Measurements from ENCODE around the gene PSD2. TPM values are rescaled to one million over a fixed set of nuclear protein-coding genes. Genes with fewer than 3 reads are reported as not detected.
A peak's percentile ranks its signal among the peaks of the same experiment; 100 is the strongest.

PSD2 gene
- total and polyA plus RNA-seq, 2 experiments from 2014 or later: 0.08 to 0.10 TPM

DNA sequence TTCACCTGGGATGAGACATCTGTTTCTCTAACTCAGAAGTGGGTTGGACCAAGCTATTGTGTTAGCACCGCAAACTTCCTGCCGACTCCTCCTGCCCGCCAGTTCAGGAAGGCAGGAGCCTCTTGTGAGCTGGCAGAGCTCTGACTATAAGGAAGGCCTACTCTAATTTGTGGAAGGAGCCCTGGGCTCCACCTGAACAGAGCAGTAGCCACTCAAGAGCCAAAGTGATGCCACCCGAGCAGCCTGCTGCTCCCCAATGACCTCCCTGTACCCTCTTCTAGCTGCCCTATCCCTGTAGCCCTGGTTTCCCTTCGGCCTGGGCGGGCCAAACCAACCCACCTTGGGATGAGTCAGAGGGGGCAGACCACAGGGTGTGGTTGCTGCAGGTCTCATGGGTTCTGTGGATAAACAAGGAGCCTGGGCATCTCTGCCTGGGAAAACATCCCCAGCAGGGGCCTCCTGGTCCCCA is 81.6 kb downstream of the PSD2 start:
- Mint-ChIP-seq H3K36me3 (ENCODE audit: low read depth) (no peaks in the 10 kb centered on the region), H3K27me3 (ENCODE audit: insufficient read depth, low read depth, poor library complexity) (peaks cover 8% of the 10 kb centered on the region), H3K9me3 (peaks cover 3% of the 10 kb centered on the region; the same call in 1 of the 3 replicates), H3K4me1 (peaks cover 17% of the 10 kb centered on the region), H3K27ac (no peak overlapping the region), H3K4me3 (no peak overlapping the region)
- no peaks in the 10 kb centered on the region for H3F3A ChIP-seq (replicated peaks; ENCODE audit: low read depth)
- H3K4me2 ChIP-seq: no peak overlapping the region
- no peak overlapping the region for H3K27ac ChIP-seq (ENCODE audit: low read depth)
- no peaks in the 10 kb centered on the region for H4K20me1 ChIP-seq (replicated peaks; ENCODE audit: insufficient read depth)
- no peak overlapping the region for H3K4me3 ChIP-seq
- TF ChIP-seq EZH2 (IDR thresholded peaks at IDR 0.05; ENCODE audit: low read depth, unreplicated experiment) (no peak), STAT1 (IDR thresholded peaks at IDR 0.05; ENCODE audit: unreplicated experiment) (no peak), CREB1 (CRISPR knock-in tag; IDR thresholded peaks at IDR 0.05; ENCODE audit: low read depth) (no peak), ZNF114 (CRISPR knock-in tag; IDR thresholded peaks at IDR 0.05) (no peak), NANOG (IDR thresholded peaks at IDR 0.05; ENCODE audit: borderline replicate concordance) (no peak), ZNF331 (CRISPR knock-in tag; IDR thresholded peaks at IDR 0.05; ENCODE audit: low read depth) (no peak), JUNB (IDR thresholded peaks at IDR 0.05; ENCODE audit: unreplicated experiment) (no peak), POLR2AphosphoS5 (IDR thresholded peaks at IDR 0.05; ENCODE audit: low read depth) (no peak), EZH2phosphoT487 (IDR thresholded peaks at IDR 0.05; ENCODE audit: unreplicated experiment) (no peak)
- TF ChIP-seq, protein P1, sequence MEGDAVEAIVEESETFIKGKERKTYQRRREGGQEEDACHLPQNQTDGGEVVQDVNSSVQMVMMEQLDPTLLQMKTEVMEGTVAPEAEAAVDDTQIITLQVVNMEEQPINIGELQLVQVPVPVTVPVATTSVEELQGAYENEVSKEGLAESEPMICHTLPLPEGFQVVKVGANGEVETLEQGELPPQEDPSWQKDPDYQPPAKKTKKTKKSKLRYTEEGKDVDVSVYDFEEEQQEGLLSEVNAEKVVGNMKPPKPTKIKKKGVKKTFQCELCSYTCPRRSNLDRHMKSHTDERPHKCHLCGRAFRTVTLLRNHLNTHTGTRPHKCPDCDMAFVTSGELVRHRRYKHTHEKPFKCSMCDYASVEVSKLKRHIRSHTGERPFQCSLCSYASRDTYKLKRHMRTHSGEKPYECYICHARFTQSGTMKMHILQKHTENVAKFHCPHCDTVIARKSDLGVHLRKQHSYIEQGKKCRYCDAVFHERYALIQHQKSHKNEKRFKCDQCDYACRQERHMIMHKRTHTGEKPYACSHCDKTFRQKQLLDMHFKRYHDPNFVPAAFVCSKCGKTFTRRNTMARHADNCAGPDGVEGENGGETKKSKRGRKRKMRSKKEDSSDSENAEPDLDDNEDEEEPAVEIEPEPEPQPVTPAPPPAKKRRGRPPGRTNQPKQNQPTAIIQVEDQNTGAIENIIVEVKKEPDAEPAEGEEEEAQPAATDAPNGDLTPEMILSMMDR (conservative IDR thresholded peaks at IDR 0.05; ENCODE audit: low read depth in 2 of 2): no peak
- TF ChIP-seq, protein P2, sequence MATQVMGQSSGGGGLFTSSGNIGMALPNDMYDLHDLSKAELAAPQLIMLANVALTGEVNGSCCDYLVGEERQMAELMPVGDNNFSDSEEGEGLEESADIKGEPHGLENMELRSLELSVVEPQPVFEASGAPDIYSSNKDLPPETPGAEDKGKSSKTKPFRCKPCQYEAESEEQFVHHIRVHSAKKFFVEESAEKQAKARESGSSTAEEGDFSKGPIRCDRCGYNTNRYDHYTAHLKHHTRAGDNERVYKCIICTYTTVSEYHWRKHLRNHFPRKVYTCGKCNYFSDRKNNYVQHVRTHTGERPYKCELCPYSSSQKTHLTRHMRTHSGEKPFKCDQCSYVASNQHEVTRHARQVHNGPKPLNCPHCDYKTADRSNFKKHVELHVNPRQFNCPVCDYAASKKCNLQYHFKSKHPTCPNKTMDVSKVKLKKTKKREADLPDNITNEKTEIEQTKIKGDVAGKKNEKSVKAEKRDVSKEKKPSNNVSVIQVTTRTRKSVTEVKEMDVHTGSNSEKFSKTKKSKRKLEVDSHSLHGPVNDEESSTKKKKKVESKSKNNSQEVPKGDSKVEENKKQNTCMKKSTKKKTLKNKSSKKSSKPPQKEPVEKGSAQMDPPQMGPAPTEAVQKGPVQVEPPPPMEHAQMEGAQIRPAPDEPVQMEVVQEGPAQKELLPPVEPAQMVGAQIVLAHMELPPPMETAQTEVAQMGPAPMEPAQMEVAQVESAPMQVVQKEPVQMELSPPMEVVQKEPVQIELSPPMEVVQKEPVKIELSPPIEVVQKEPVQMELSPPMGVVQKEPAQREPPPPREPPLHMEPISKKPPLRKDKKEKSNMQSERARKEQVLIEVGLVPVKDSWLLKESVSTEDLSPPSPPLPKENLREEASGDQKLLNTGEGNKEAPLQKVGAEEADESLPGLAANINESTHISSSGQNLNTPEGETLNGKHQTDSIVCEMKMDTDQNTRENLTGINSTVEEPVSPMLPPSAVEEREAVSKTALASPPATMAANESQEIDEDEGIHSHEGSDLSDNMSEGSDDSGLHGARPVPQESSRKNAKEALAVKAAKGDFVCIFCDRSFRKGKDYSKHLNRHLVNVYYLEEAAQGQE (IDR thresholded peaks at IDR 0.05; ENCODE audit: unreplicated experiment): no peak
- TF ChIP-seq, protein P3, sequence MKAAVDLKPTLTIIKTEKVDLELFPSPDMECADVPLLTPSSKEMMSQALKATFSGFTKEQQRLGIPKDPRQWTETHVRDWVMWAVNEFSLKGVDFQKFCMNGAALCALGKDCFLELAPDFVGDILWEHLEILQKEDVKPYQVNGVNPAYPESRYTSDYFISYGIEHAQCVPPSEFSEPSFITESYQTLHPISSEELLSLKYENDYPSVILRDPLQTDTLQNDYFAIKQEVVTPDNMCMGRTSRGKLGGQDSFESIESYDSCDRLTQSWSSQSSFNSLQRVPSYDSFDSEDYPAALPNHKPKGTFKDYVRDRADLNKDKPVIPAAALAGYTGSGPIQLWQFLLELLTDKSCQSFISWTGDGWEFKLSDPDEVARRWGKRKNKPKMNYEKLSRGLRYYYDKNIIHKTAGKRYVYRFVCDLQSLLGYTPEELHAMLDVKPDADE (IDR thresholded peaks at IDR 0.05): no peak
- TF ChIP-seq, protein P4, sequence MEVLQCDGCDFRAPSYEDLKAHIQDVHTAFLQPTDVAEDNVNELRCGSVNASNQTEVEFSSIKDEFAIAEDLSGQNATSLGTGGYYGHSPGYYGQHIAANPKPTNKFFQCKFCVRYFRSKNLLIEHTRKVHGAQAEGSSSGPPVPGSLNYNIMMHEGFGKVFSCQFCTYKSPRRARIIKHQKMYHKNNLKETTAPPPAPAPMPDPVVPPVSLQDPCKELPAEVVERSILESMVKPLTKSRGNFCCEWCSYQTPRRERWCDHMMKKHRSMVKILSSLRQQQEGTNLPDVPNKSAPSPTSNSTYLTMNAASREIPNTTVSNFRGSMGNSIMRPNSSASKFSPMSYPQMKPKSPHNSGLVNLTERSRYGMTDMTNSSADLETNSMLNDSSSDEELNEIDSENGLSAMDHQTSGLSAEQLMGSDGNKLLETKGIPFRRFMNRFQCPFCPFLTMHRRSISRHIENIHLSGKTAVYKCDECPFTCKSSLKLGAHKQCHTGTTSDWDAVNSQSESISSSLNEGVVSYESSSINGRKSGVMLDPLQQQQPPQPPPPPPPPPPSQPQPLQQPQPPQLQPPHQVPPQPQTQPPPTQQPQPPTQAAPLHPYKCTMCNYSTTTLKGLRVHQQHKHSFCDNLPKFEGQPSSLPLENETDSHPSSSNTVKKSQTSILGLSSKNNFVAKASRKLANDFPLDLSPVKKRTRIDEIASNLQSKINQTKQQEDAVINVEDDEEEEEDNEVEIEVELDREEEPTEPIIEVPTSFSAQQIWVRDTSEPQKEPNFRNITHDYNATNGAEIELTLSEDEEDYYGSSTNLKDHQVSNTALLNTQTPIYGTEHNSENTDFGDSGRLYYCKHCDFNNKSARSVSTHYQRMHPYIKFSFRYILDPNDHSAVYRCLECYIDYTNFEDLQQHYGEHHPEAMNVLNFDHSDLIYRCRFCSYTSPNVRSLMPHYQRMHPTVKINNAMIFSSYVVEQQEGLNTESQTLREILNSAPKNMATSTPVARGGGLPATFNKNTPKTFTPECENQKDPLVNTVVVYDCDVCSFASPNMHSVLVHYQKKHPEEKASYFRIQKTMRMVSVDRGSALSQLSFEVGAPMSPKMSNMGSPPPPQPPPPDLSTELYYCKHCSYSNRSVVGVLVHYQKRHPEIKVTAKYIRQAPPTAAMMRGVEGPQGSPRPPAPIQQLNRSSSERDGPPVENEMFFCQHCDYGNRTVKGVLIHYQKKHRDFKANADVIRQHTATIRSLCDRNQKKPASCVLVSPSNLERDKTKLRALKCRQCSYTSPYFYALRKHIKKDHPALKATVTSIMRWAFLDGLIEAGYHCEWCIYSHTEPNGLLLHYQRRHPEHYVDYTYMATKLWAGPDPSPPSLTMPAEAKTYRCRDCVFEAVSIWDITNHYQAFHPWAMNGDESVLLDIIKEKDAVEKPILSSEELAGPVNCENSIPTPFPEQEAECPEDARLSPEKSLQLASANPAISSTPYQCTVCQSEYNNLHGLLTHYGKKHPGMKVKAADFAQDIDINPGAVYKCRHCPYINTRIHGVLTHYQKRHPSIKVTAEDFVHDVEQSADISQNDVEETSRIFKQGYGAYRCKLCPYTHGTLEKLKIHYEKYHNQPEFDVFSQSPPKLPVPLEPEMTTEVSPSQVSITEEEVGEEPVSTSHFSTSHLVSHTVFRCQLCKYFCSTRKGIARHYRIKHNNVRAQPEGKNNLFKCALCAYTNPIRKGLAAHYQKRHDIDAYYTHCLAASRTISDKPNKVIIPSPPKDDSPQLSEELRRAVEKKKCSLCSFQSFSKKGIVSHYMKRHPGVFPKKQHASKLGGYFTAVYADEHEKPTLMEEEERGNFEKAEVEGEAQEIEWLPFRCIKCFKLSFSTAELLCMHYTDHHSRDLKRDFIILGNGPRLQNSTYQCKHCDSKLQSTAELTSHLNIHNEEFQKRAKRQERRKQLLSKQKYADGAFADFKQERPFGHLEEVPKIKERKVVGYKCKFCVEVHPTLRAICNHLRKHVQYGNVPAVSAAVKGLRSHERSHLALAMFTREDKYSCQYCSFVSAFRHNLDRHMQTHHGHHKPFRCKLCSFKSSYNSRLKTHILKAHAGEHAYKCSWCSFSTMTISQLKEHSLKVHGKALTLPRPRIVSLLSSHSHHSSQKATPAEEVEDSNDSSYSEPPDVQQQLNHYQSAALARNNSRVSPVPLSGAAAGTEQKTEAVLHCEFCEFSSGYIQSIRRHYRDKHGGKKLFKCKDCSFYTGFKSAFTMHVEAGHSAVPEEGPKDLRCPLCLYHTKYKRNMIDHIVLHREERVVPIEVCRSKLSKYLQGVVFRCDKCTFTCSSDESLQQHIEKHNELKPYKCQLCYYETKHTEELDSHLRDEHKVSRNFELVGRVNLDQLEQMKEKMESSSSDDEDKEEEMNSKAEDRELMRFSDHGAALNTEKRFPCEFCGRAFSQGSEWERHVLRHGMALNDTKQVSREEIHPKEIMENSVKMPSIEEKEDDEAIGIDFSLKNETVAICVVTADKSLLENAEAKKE (CRISPR knock-in tag; IDR thresholded peaks at IDR 0.05): no peak
- H3K4me1 ChIP-seq (ENCODE audit: insufficient read depth): peaks cover 5% of the 10 kb centered on the region; the same call in 1 of the 2 replicates
- no peaks in the 10 kb centered on the region for H3K79me2 ChIP-seq (replicated peaks; ENCODE audit: insufficient read depth)
- no peaks in the 10 kb centered on the region for H3K9me2 ChIP-seq (ENCODE audit: insufficient read depth)
- ATAC-seq (no peak), DNase-seq (ENCODE audit: low spot score) (peak; percentile 36)
- H3K36me3 ChIP-seq (ENCODE audit: insufficient read depth): no peaks in the 10 kb centered on the region
- H3K27me3 ChIP-seq (ENCODE audit: insufficient read depth): no peaks in the 10 kb centered on the region
- no peak overlapping the region for H2AFZ ChIP-seq
